ENCODE measurements around the gene SLC16A8.
A peak's percentile ranks its signal among the peaks of the same experiment; 100 is the strongest.
"Not testable (repeated sequence)": the region's sequence is repeated elsewhere in the genome, so short reads cannot be mapped to it uniquely, and the experiment has no call there.

Gene SLC16A8

GRCh38 chr22:38086001-38086845 is 2.2 kb upstream of the SLC16A8 start:
- no peak for DNase-seq

- DNase-seq, result no peak
Observed at GRCh38 chr22:38085501-38085900, 1.5 kb upstream of the SLC16A8 start.

- no peak for DNase-seq
Observed at GRCh38 chr22:38085056-38085455, 1.1 kb upstream of the SLC16A8 start.

GRCh38 chr22:38082986-38083710 is 836 bp downstream of the SLC16A8 start:
- no peak for DNase-seq

GRCh38 chr22:38081941-38082828 is 1.8 kb downstream of the SLC16A8 start:
- DNase-seq, result no peak

- DNase-seq, result no peak
Observed at GRCh38 chr22:38081636-38081940, 2.4 kb downstream of the SLC16A8 start.

GRCh38 chr22:38080850-38081635 is 2.9 kb downstream of the SLC16A8 start:
- DNase-seq, result peak; percentile 52

GRCh38 chr22:38080474-38080849 is 3.5 kb downstream of the SLC16A8 start:
- DNase-seq, result no peak

GRCh38 chr22:38079804-38080203 is 4.2 kb downstream of the SLC16A8 start:
- no peak for DNase-seq

GRCh38 chr22:38079208-38079607 is 4.8 kb downstream of the SLC16A8 start:
- DNase-seq, result not testable (repeated sequence)

GRCh38 chr22:38078046-38078840 is 5.7 kb downstream of the SLC16A8 start:
- no peak for DNase-seq

- no peak for DNase-seq
Observed at GRCh38 chr22:38077595-38077994, 6.4 kb downstream of the SLC16A8 start.

- no peak for DNase-seq
Observed at GRCh38 chr22:38077096-38077495, 6.9 kb downstream of the SLC16A8 start.

- no peak for DNase-seq
Observed at GRCh38 chr22:38075961-38076360, 8.0 kb downstream of the SLC16A8 start.

- DNase-seq, result no peak
Observed at GRCh38 chr22:38075105-38075825, 8.7 kb downstream of the SLC16A8 start.

- DNase-seq, result peak; percentile 42
Observed at GRCh38 chr22:38074181-38075104, 9.5 kb downstream of the SLC16A8 start.

GRCh38 chr22:38073150-38074130 is 10.5 kb downstream of the SLC16A8 start:
- DNase-seq, result no peak

All from fibroblast of skin of abdomen (primary cell).